ENCODE measurements around the gene DDX54. TPM values are rescaled to one million over a fixed set of nuclear protein-coding genes. Genes with fewer than 3 reads are reported as not detected.
"Not testable (repeated sequence)": the region's sequence is repeated elsewhere in the genome, so short reads cannot be mapped to it uniquely, and the experiment has no call there.

Gene DDX54
- total RNA-seq, 1 donor from 2014 or later, result 34.7 TPM

DNA sequence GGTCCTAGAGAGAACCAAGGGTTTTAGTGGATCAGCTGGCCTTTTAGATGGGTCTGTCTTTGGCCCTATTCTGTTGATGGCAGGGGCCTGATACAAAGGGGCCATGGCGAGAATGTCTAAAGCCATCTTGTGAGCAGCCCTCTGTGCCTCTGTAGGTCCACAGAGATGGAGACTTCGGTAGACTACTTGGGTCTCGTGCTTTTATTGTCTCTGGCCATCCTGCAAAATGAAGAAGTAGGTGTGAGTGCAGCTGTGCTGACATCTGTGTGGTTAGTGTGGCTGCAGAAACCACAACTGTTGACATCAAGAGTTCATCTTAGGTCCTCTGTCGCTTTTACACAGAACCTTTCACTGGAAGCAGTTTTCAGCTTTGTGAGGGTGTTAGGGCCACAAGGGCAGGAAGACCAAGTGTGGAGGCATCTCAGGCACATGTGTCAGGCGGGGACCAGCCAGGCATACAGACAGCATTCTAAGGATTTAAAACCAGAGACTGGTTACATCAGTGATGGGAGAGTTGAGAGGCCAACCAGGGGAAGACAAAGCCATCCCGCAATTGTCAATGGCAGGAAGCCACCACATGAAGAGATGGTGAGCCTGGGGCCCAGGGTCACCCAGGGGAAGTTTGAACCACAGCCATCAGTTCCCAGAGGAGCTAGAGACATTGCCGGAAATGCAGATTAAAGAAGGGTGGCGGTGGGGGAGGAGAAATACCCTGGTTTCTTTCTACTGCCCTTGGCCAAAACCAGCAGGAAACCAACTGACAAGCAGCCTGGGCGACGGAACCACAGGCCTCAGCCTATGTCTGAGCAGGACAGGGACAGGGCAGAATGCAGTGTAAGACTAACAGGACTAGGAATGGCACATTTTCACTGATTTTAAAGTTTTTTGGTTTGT lies 23.0 kb upstream of the DDX54 start:
- H3K36me3 ChIP-seq, result no peaks in the 10 kb centered on the region
- peaks cover 33% of the 10 kb centered on the region for H3K4me1 ChIP-seq
- H3K27me3 ChIP-seq (ENCODE audit: low read depth), result no peaks in the 10 kb centered on the region
- H3K4me3 ChIP-seq, result no peak overlapping the region
- intact Hi-C loops (cut with micrococcal nuclease), result no loop called here
- peak overlapping the region; percentile 72 for H3K27ac ChIP-seq (replicated peaks)
- DNase-seq, result peak; percentile 38
- H3K9me3 ChIP-seq (replicated peaks), result no peaks in the 10 kb centered on the region
- TF ChIP-seq, protein P1, sequence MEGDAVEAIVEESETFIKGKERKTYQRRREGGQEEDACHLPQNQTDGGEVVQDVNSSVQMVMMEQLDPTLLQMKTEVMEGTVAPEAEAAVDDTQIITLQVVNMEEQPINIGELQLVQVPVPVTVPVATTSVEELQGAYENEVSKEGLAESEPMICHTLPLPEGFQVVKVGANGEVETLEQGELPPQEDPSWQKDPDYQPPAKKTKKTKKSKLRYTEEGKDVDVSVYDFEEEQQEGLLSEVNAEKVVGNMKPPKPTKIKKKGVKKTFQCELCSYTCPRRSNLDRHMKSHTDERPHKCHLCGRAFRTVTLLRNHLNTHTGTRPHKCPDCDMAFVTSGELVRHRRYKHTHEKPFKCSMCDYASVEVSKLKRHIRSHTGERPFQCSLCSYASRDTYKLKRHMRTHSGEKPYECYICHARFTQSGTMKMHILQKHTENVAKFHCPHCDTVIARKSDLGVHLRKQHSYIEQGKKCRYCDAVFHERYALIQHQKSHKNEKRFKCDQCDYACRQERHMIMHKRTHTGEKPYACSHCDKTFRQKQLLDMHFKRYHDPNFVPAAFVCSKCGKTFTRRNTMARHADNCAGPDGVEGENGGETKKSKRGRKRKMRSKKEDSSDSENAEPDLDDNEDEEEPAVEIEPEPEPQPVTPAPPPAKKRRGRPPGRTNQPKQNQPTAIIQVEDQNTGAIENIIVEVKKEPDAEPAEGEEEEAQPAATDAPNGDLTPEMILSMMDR (IDR thresholded peaks at IDR 0.05; ENCODE audit: borderline replicate concordance), result no peak

- Histone ChIP-seq H3K27ac (replicated peaks) (peak overlapping the region; percentile 72), H3K27me3 (ENCODE audit: low read depth) (no peaks in the 10 kb centered on the region), H3K4me3 (no peak overlapping the region), H3K9me3 (replicated peaks) (no peaks in the 10 kb centered on the region), H3K36me3 (no peaks in the 10 kb centered on the region), H3K4me1 (peaks cover 33% of the 10 kb centered on the region)
- TF ChIP-seq, protein P1 (IDR thresholded peaks at IDR 0.05; ENCODE audit: borderline replicate concordance), result no peak
- no peak for DNase-seq
- intact Hi-C loops (cut with micrococcal nuclease), result no loop called here
These were observed 22.3 kb upstream of the DDX54 start for GRCh38 chr12:113207613-113208040.

DNA sequence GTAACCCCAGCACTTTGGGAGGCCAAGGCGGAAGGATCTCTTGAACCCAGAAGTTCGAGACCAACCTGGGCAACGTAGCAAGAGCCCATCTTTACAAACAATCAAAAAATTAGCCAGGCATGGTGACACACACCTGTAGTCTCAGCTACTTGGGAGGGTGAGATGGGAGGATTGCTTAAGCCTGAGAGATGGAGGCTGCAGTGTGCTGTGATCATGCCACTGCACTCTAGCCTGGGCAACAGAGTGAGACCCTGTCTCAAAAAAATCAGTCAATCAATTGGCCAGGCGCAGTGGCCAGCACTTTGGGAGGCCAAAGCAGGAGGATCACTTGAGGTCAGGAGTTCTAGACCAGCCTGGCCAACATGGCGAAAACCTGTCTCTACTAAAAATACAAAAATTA lies 21.5 kb upstream of the DDX54 start:
- H3K9me3 ChIP-seq (replicated peaks); H3K27ac ChIP-seq (replicated peaks); H3K36me3 ChIP-seq; H3K27me3 ChIP-seq (ENCODE audit: low read depth); H3K4me3 ChIP-seq; intact Hi-C loops (cut with micrococcal nuclease); DNase-seq: not testable (repeated sequence)
- peaks cover 31% of the 10 kb centered on the region for H3K4me1 ChIP-seq

DNA sequence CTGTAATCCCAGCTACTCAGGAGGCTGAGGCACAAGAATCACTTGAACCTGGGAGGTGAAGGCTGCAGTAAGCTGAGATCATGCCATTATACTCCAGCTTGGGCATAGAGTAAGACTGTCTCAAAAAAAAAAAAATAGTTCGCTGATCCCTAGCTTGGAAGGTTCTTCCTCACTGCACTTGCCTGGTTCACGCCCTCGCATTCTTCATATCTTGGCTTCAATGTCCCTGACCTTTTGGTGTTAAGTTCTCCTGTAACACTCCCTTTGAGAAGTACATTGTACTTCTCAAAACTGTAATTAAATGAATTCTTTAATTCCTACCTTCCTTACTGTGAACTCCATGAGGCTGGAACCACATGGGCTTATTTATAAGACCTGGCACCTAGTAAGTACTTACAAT lies 19.5 kb upstream of the DDX54 start:
- Histone ChIP-seq H3K36me3 (no peaks in the 10 kb centered on the region), H3K27me3 (ENCODE audit: low read depth) (no peaks in the 10 kb centered on the region), H3K27ac (replicated peaks) (no peak overlapping the region), H3K4me3 (no peak overlapping the region), H3K4me1 (peaks cover 36% of the 10 kb centered on the region), H3K9me3 (replicated peaks) (no peaks in the 10 kb centered on the region)
- TF ChIP-seq, protein P1 (IDR thresholded peaks at IDR 0.05; ENCODE audit: borderline replicate concordance), result no peak
- intact Hi-C loops (cut with micrococcal nuclease), result no loop called here
- DNase-seq, result no peak

DNA sequence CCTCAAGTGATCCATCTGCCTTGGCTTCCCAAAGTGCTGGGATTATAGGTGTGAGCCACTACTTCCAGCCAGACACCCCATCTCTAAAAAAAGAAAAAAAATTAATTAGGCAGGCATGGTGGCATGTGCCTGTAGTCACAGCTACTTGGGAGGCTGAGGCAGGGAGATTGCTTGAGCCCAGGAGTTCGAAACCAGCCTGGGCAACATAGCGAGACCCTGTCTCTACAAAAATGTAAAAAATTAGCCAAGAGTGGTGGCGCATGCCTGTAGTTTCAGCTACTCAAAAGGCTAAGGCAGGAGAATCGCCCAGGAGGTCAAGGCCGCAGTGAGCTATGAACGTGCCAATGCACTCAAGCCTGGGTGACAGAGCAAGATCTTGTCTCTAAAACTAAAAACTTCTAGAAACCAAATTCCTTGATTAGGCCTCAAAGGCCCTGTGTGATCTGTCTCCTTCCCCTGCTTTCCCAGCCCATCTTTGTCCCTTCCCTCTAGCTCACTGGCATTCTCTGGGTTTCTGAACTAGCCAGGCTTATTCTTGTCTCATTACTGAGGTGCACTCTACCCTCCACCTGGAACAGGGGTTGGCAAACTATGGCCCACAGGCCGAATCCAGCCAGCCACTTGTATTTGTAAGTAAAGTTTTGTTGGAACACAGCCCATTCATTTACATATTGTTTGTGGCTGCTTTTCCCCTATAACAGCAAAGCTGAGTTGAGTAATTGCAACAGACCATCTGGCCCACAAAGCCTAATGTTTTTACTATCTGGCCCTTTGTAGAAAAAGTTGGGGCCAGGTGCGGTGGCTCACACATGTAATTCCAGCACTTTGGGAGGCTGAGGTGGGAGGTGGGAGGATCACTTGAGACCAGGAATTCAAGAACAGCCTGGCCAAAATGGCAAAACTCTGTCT lies 18.8 kb upstream of the DDX54 start:
- Histone ChIP-seq H3K9me3 (replicated peaks) (no peaks in the 10 kb centered on the region), H3K4me1 (peaks cover 33% of the 10 kb centered on the region), H3K27me3 (ENCODE audit: low read depth) (no peaks in the 10 kb centered on the region), H3K36me3 (no peaks in the 10 kb centered on the region), H3K27ac (replicated peaks) (no peak overlapping the region), H3K4me3 (no peak overlapping the region)
- intact Hi-C loops (cut with micrococcal nuclease), result no loop called here
- TF ChIP-seq, protein P1 (IDR thresholded peaks at IDR 0.05; ENCODE audit: borderline replicate concordance), result no peak
- no peak for DNase-seq
